Endothelial cell (in vitro differentiated cells): ENCODE data around the gene PLG. TPM values are rescaled to one million over a fixed set of nuclear protein-coding genes. Genes with fewer than 3 reads are reported as not detected.
"Not testable (repeated sequence)": the region's sequence is repeated elsewhere in the genome, so short reads cannot be mapped to it uniquely, and the experiment has no call there.

Experiments
- DNase-seq: peaks from one replicate; pipeline ENCODE4 v3.0.0; 2021; ENCODE audit warnings: low spot score
- H3K27ac Mint-ChIP-seq: one replicate; pipeline ENCODE4 v1.8.0; 2021; ENCODE audit warnings: mixed read lengths, inconsistent platforms; ENCODE audit not compliant: unreplicated experiment
- H3K27me3 Mint-ChIP-seq: one replicate; pipeline ENCODE4 v1.8.0; 2021; ENCODE audit warnings: mild to moderate bottlenecking, moderate library complexity, mixed read lengths, inconsistent platforms; ENCODE audit not compliant: unreplicated experiment
- H3K36me3 Mint-ChIP-seq: one replicate; pipeline ENCODE4 v1.8.0; 2021; ENCODE audit warnings: mild to moderate bottlenecking, low read depth, mixed read lengths, inconsistent platforms; ENCODE audit not compliant: unreplicated experiment
- H3K4me1 Mint-ChIP-seq: one replicate; pipeline ENCODE4 v1.8.0; 2021; ENCODE audit warnings: mild to moderate bottlenecking, mixed read lengths, inconsistent platforms; ENCODE audit not compliant: unreplicated experiment
- H3K4me3 Mint-ChIP-seq: one replicate; pipeline ENCODE4 v1.8.0; 2021; ENCODE audit warnings: mild to moderate bottlenecking, mixed read lengths, inconsistent platforms; ENCODE audit not compliant: unreplicated experiment
- H3K9me3 Mint-ChIP-seq: one replicate; pipeline ENCODE4 v1.8.0; 2021; ENCODE audit warnings: mixed read lengths, inconsistent platforms; ENCODE audit not compliant: unreplicated experiment
- CTCF ChIP-seq: fragments of 200-600 bp; sonication (generic); IDR thresholded peaks from one replicate; pipeline ENCODE4 v1.5.0; 2021; ENCODE audit warnings: antibody characterized with exemption; ENCODE audit not compliant: unreplicated experiment
- long read RNA-seq: library from polyadenylated mRNA; unstranded; transcript quantifications from one replicate; pipeline ENCODE4 v2.0.0, GENCODE V29; 2020; ENCODE audit not compliant: unreplicated experiment
- total RNA-seq: library from RNA; stranded (reverse); fragmentation: NEBNext Ultra II Directional; extraction: Animal tissue kit (Norgen Biotek cat#: 25700); gene quantifications from one replicate; pipeline ENCODE4 v1.2.1, GENCODE V29; 2021; ENCODE audit not compliant: unreplicated experiment

Gene PLG
- not detected for total RNA-seq
- long read RNA-seq: 0 reads

GRCh38 chr6:160701918-160702680, at the start of gene PLG:
Gene PLG, plus strand, starts transcription at chr6:160702244. Its CDS starts 61 bp downstream, at chr6:160702305.
- not testable (repeated sequence) for H3K27ac Mint-ChIP-seq, H3K4me1 Mint-ChIP-seq, H3K27me3 Mint-ChIP-seq, DNase-seq, H3K9me3 Mint-ChIP-seq, H3K4me3 Mint-ChIP-seq, H3K36me3 Mint-ChIP-seq

- peaks cover 2% of the 10 kb centered on the region for H3K27me3 Mint-ChIP-seq
- H3K4me3 Mint-ChIP-seq: no peak overlapping the region
- no peak overlapping the region for H3K27ac Mint-ChIP-seq
Observed at GRCh38 chr6:160659562-160659961, 42.5 kb upstream of the PLG start.

GRCh38 chr6:160661216-160661615, 40.8 kb upstream of the PLG start:
- no peaks in the 10 kb centered on the region for H3K9me3 Mint-ChIP-seq
- H3K27me3 Mint-ChIP-seq: peaks cover 2% of the 10 kb centered on the region
- DNase-seq: no peak
- H3K4me3 Mint-ChIP-seq: no peak overlapping the region
- H3K27ac Mint-ChIP-seq: no peak overlapping the region
- no peak for TF ChIP-seq CTCF
- no peaks in the 10 kb centered on the region for H3K4me1 Mint-ChIP-seq
- H3K36me3 Mint-ChIP-seq: peaks cover 3% of the 10 kb centered on the region

More at GRCh38 chr6:160659562-160659961, 42.5 kb upstream of the PLG start:
- Mint-ChIP-seq H3K36me3 (peaks cover 6% of the 10 kb centered on the region), H3K4me1 (no peaks in the 10 kb centered on the region), H3K9me3 (no peaks in the 10 kb centered on the region)
- no peak for DNase-seq
- TF ChIP-seq CTCF: no peak

GRCh38 chr6:160662429-160662828, 39.6 kb upstream of the PLG start:
- no peak for DNase-seq
- H3K4me1 Mint-ChIP-seq: no peaks in the 10 kb centered on the region
- peaks cover 2% of the 10 kb centered on the region for H3K27me3 Mint-ChIP-seq
- no peak for TF ChIP-seq CTCF
- no peaks in the 10 kb centered on the region for H3K9me3 Mint-ChIP-seq
- peaks cover 3% of the 10 kb centered on the region for H3K36me3 Mint-ChIP-seq
- H3K27ac Mint-ChIP-seq: no peak overlapping the region
- no peak overlapping the region for H3K4me3 Mint-ChIP-seq

- H3K4me3 Mint-ChIP-seq: no peak overlapping the region
- no peak for TF ChIP-seq CTCF
- no peaks in the 10 kb centered on the region for H3K9me3 Mint-ChIP-seq
- no peaks in the 10 kb centered on the region for H3K27me3 Mint-ChIP-seq
- DNase-seq: no peak
- H3K36me3 Mint-ChIP-seq: peaks cover 3% of the 10 kb centered on the region
- H3K27ac Mint-ChIP-seq: no peak overlapping the region
- no peaks in the 10 kb centered on the region for H3K4me1 Mint-ChIP-seq
Observed at GRCh38 chr6:160662842-160663241, 39.2 kb upstream of the PLG start.

- not testable (repeated sequence) for H3K27me3 Mint-ChIP-seq, H3K36me3 Mint-ChIP-seq, H3K4me3 Mint-ChIP-seq, DNase-seq, H3K9me3 Mint-ChIP-seq, H3K27ac Mint-ChIP-seq, H3K4me1 Mint-ChIP-seq
Observed at GRCh38 chr6:160664198-160664597, 37.8 kb upstream of the PLG start, which contains the start of gene LPA. Gene LPA, minus strand, starts transcription at chr6:160664275. Its CDS starts 61 bp downstream, at chr6:160664214.
